ENCODE measurements around the gene ZHX3. TPM values are rescaled to one million over a fixed set of nuclear protein-coding genes. Genes with fewer than 3 reads are reported as not detected.

The ZHX3 gene
- total RNA-seq, 1 experiment from 2014 or later: 9.6 TPM

GRCh38 chr20:41363601-41364000 is 46.1 kb upstream of the ZHX3 start:
- no peak for ATAC-seq
- TF ChIP-seq AR (CRISPR knock-in tag; IDR thresholded peaks at IDR 0.05) (no peak), NFYB (CRISPR knock-in tag; conservative IDR thresholded peaks at IDR 0.05; ENCODE audit: low read depth) (no peak), CREB1 (CRISPR knock-in tag; IDR thresholded peaks at IDR 0.05) (no peak), CTCF (IDR thresholded peaks at IDR 0.05) (no peak), STAT6 (CRISPR knock-in tag; conservative IDR thresholded peaks at IDR 0.05; ENCODE audit: low read depth) (no peak), EMX1 (CRISPR knock-in tag; IDR thresholded peaks at IDR 0.05) (no peak), NFE2L1 (CRISPR knock-in tag; IDR thresholded peaks at IDR 0.05) (no peak)
- TF ChIP-seq, protein P1, sequence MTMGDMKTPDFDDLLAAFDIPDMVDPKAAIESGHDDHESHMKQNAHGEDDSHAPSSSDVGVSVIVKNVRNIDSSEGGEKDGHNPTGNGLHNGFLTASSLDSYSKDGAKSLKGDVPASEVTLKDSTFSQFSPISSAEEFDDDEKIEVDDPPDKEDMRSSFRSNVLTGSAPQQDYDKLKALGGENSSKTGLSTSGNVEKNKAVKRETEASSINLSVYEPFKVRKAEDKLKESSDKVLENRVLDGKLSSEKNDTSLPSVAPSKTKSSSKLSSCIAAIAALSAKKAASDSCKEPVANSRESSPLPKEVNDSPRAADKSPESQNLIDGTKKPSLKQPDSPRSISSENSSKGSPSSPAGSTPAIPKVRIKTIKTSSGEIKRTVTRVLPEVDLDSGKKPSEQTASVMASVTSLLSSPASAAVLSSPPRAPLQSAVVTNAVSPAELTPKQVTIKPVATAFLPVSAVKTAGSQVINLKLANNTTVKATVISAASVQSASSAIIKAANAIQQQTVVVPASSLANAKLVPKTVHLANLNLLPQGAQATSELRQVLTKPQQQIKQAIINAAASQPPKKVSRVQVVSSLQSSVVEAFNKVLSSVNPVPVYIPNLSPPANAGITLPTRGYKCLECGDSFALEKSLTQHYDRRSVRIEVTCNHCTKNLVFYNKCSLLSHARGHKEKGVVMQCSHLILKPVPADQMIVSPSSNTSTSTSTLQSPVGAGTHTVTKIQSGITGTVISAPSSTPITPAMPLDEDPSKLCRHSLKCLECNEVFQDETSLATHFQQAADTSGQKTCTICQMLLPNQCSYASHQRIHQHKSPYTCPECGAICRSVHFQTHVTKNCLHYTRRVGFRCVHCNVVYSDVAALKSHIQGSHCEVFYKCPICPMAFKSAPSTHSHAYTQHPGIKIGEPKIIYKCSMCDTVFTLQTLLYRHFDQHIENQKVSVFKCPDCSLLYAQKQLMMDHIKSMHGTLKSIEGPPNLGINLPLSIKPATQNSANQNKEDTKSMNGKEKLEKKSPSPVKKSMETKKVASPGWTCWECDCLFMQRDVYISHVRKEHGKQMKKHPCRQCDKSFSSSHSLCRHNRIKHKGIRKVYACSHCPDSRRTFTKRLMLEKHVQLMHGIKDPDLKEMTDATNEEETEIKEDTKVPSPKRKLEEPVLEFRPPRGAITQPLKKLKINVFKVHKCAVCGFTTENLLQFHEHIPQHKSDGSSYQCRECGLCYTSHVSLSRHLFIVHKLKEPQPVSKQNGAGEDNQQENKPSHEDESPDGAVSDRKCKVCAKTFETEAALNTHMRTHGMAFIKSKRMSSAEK (CRISPR knock-in tag; IDR thresholded peaks at IDR 0.05; ENCODE audit: borderline replicate concordance): no peak
- Mint-ChIP-seq H3K9me3 (no peaks in the 10 kb centered on the region), H3K27me3 (ENCODE audit: low read depth) (peaks cover 35% of the 10 kb centered on the region), H3K4me3 (no peak overlapping the region), H3K36me3 (no peaks in the 10 kb centered on the region), H3K4me1 (peaks cover 12% of the 10 kb centered on the region), H3K27ac (no peak overlapping the region)
- ChIA-PET POLR2A (interaction anchor here (0.6 kb wide), 1 partner anchor 323 kb away, joined by 3 read pairs; no protein-coding TSS in a partner anchor), CTCF (no interaction called here)
- DNase-seq (ENCODE audit: low spot score): no peak

GRCh38 chr20:41362748-41363140 is 45.2 kb upstream of the ZHX3 start:
- POLR2A ChIA-PET: no interaction called here
- H3K36me3 Mint-ChIP-seq: no peaks in the 10 kb centered on the region
- no peak overlapping the region for H3K27ac Mint-ChIP-seq
- TF ChIP-seq, protein P2, sequence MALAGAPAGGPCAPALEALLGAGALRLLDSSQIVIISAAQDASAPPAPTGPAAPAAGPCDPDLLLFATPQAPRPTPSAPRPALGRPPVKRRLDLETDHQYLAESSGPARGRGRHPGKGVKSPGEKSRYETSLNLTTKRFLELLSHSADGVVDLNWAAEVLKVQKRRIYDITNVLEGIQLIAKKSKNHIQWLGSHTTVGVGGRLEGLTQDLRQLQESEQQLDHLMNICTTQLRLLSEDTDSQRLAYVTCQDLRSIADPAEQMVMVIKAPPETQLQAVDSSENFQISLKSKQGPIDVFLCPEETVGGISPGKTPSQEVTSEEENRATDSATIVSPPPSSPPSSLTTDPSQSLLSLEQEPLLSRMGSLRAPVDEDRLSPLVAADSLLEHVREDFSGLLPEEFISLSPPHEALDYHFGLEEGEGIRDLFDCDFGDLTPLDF (CRISPR knock-in tag; IDR thresholded peaks at IDR 0.05): no peak
- no peak for TF ChIP-seq ZBTB21 (CRISPR knock-in tag; IDR thresholded peaks at IDR 0.05; ENCODE audit: borderline replicate concordance)
- TF ChIP-seq CREB1 (CRISPR knock-in tag; IDR thresholded peaks at IDR 0.05): no peak
- no peak for TF ChIP-seq ZNF121 (CRISPR knock-in tag; IDR thresholded peaks at IDR 0.05)
- no peak for TF ChIP-seq ZNF281 (CRISPR knock-in tag; IDR thresholded peaks at IDR 0.05)
- no peak for TF ChIP-seq ZNF219 (CRISPR knock-in tag; IDR thresholded peaks at IDR 0.05; ENCODE audit: borderline replicate concordance)
- TF ChIP-seq TEAD1 (CRISPR knock-in tag; IDR thresholded peaks at IDR 0.05): no peak
- TF ChIP-seq, protein P3, sequence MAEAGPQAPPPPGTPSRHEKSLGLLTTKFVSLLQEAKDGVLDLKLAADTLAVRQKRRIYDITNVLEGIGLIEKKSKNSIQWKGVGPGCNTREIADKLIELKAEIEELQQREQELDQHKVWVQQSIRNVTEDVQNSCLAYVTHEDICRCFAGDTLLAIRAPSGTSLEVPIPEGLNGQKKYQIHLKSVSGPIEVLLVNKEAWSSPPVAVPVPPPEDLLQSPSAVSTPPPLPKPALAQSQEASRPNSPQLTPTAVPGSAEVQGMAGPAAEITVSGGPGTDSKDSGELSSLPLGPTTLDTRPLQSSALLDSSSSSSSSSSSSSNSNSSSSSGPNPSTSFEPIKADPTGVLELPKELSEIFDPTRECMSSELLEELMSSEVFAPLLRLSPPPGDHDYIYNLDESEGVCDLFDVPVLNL (CRISPR knock-in tag; IDR thresholded peaks at IDR 0.05; ENCODE audit: borderline replicate concordance, low read depth): no peak
- no peak for TF ChIP-seq ZNF396 (CRISPR knock-in tag; IDR thresholded peaks at IDR 0.05; ENCODE audit: borderline replicate concordance)
- TF ChIP-seq FOXP1 (CRISPR knock-in tag; IDR thresholded peaks at IDR 0.05; ENCODE audit: borderline replicate concordance): no peak

More at GRCh38 chr20:41362748-41363140, 45.2 kb upstream of the ZHX3 start:
- Mint-ChIP-seq H3K9me3 (no peaks in the 10 kb centered on the region), H3K27me3 (ENCODE audit: low read depth) (peaks cover 28% of the 10 kb centered on the region), H3K4me1 (peaks cover 12% of the 10 kb centered on the region), H3K4me3 (no peak overlapping the region)
- no peak for ATAC-seq
- no peak for DNase-seq (ENCODE audit: low spot score)
- CTCF ChIA-PET: interaction anchor here (1.3 kb wide), 1 partner anchor 11 kb away, joined by 6 read pairs; no protein-coding TSS in a partner anchor

Data from WTC11 (cell line).